ENCODE measurements around the gene HS6ST3. TPM values are rescaled to one million over a fixed set of nuclear protein-coding genes. Genes with fewer than 3 reads are reported as not detected.

HS6ST3 gene
- total RNA-seq, 1 donor from 2014 or later = 3.0 TPM

- no peak for DNase-seq (ENCODE audit: low spot score in 2 of 2)
- TF ChIP-seq CTCF (IDR thresholded peaks at IDR 0.05) = no peak
- Histone ChIP-seq H3K9me3 (no peaks in the 10 kb centered on the region), H3K36me3 (no peaks in the 10 kb centered on the region), H3K4me1 (no peaks in the 10 kb centered on the region), H3K27me3 (no peaks in the 10 kb centered on the region), H3K4me3 (no peak overlapping the region), H3K27ac (no peak overlapping the region)
- intact Hi-C loops (cut with DNase I) = no loop called here
Observed at GRCh38 chr13:96858133-96858826, 768.4 kb downstream of the HS6ST3 start.

- intact Hi-C loops (cut with DNase I) = no loop called here
- H3K9me3 ChIP-seq = no peaks in the 10 kb centered on the region
- no peaks in the 10 kb centered on the region for H3K36me3 ChIP-seq
- no peak overlapping the region for H3K27ac ChIP-seq
- H3K4me1 ChIP-seq = no peaks in the 10 kb centered on the region
- DNase-seq (ENCODE audit: low spot score in 2 of 2) = no peak
- H3K4me3 ChIP-seq = no peak overlapping the region
- no peak for TF ChIP-seq CTCF (IDR thresholded peaks at IDR 0.05)
- no peaks in the 10 kb centered on the region for H3K27me3 ChIP-seq
Observed at GRCh38 chr13:96860882-96861281, 771.0 kb downstream of the HS6ST3 start.

GRCh38 chr13:96862093-96862492 is 772.2 kb downstream of the HS6ST3 start:
- intact Hi-C loops (cut with DNase I) = no loop called here
- DNase-seq (ENCODE audit: low spot score in 2 of 2) = no peak
- no peaks in the 10 kb centered on the region for H3K36me3 ChIP-seq
- no peaks in the 10 kb centered on the region for H3K27me3 ChIP-seq
- no peak overlapping the region for H3K27ac ChIP-seq
- H3K4me1 ChIP-seq = no peaks in the 10 kb centered on the region
- TF ChIP-seq CTCF (IDR thresholded peaks at IDR 0.05) = no peak
- H3K4me3 ChIP-seq = no peak overlapping the region
- H3K9me3 ChIP-seq = no peaks in the 10 kb centered on the region

- DNase-seq (ENCODE audit: low spot score in 2 of 2) = no peak
- Histone ChIP-seq H3K4me1 (no peaks in the 10 kb centered on the region), H3K9me3 (no peaks in the 10 kb centered on the region), H3K36me3 (no peaks in the 10 kb centered on the region), H3K4me3 (no peak overlapping the region), H3K27ac (no peak overlapping the region), H3K27me3 (no peaks in the 10 kb centered on the region)
- intact Hi-C loops (cut with DNase I) = no loop called here
- TF ChIP-seq CTCF (IDR thresholded peaks at IDR 0.05) = no peak
Observed at GRCh38 chr13:96862999-96863398, 773.1 kb downstream of the HS6ST3 start.

GRCh38 chr13:96871469-96871868 is 781.6 kb downstream of the HS6ST3 start:
- intact Hi-C loops (cut with DNase I) = no loop called here
- Histone ChIP-seq H3K4me3 (no peak overlapping the region), H3K4me1 (no peaks in the 10 kb centered on the region), H3K27ac (no peak overlapping the region), H3K36me3 (no peaks in the 10 kb centered on the region), H3K27me3 (no peaks in the 10 kb centered on the region), H3K9me3 (no peaks in the 10 kb centered on the region)
- DNase-seq (ENCODE audit: low spot score in 2 of 2) = no peak
- TF ChIP-seq CTCF (IDR thresholded peaks at IDR 0.05) = no peak

- Histone ChIP-seq H3K36me3 (no peaks in the 10 kb centered on the region), H3K4me1 (no peaks in the 10 kb centered on the region), H3K27me3 (no peaks in the 10 kb centered on the region), H3K27ac (no peak overlapping the region), H3K9me3 (no peaks in the 10 kb centered on the region), H3K4me3 (no peak overlapping the region)
- DNase-seq (ENCODE audit: low spot score in 2 of 2) = no peak
- TF ChIP-seq CTCF (IDR thresholded peaks at IDR 0.05) = no peak
- intact Hi-C loops (cut with DNase I) = no loop called here
Observed at GRCh38 chr13:96880419-96880818, 790.5 kb downstream of the HS6ST3 start.
